Lower leg skin (tissue), 4 donors: ENCODE results near the gene HDAC4. TPM values are rescaled to one million over a fixed set of nuclear protein-coding genes. Genes with fewer than 3 reads are reported as not detected.

Source experiments
- DNase-seq, 2 donors: peaks; one replicate each; pipeline ENCODE4 v3.0.0-alpha.2; 2019; ENCODE audit warnings: low spot score in 2 of 2
- H3K4me3 ChIP-seq: fragments of 200-600 bp; sonication (generic); 2 replicates; pipeline ENCODE4 v1.5.1; 2017; ENCODE audit warnings: mild to moderate bottlenecking, low read depth; ENCODE audit not compliant: poor library complexity, severe bottlenecking
- CTCF ChIP-seq, 3 donors: fragments of 450-650 bp; IDR thresholded peaks; one replicate each; pipeline ENCODE4 v1.5.1; 2016; ENCODE audit warnings: antibody characterized with exemption in 3 of 3, mild to moderate bottlenecking in 3 of 3, moderate library complexity in 2 of 3
- POLR2A ChIP-seq, 2 donors: fragments of 450-650 bp; IDR thresholded peaks; one replicate each; pipeline ENCODE4 v1.6.1; 2016 to 2017; ENCODE audit warnings: antibody characterized with exemption in 2 of 2, mild to moderate bottlenecking in 1 of 2, moderate library complexity in 1 of 2
- WGBS, 2 donors: methylation state at CpG; one replicate each; pipeline ENCODE4 v1.1.5; 2018; 5-methylcytosine and 5-hydroxymethylcytosine counted together
- intact Hi-C: fragments of 100-400 bp; cut with DNase I; formaldehyde crosslinking; loops from one replicate; pipeline ENCODE4 v1.15.0; 2023; ENCODE audit warnings: low total_unique reads
- total RNA-seq, 4 donors: library from RNA; depleted of rRNA; stranded (reverse); fragments of >200 nt; gene quantifications; one replicate each; pipeline ENCODE4 v1.1.0, GENCODE V29; 2016

The HDAC4 gene
- total RNA-seq, 4 donors from 2014 or later, result 27.4 to 85.5 (median 57.9) TPM

- TF ChIP-seq POLR2A (IDR thresholded peaks at IDR 0.05), result no peak
- no peak for TF ChIP-seq CTCF (IDR thresholded peaks at IDR 0.05)
- H3K4me3 ChIP-seq, result no peak overlapping the region
- intact Hi-C loops, result no loop called here
- WGBS, 2 donors, result 82% methylated on average over 21 of the region's 21 CpGs
- DNase-seq, result peak in 1 of 2 donors; percentile 80
Measured at GRCh38 chr2:239438995-239439753, 38.4 kb upstream of the HDAC4 start.

- intact Hi-C loops, result no loop called here
- TF ChIP-seq CTCF (IDR thresholded peaks at IDR 0.05) (no peak), POLR2A (IDR thresholded peaks at IDR 0.05) (no peak)
Measured at GRCh38 chr2:239438368-239438767, 37.5 kb upstream of the HDAC4 start.

GRCh38 chr2:239436669-239437335, 36.0 kb upstream of the HDAC4 start:
- no peak overlapping the region for H3K4me3 ChIP-seq
- TF ChIP-seq POLR2A (IDR thresholded peaks at IDR 0.05) (no peak), CTCF (IDR thresholded peaks at IDR 0.05) (no peak)
- 95 to 97% methylated on average over 2 of the region's 2 CpGs for WGBS, 2 donors
- intact Hi-C loops, result no loop called here
- no peak for DNase-seq

More at GRCh38 chr2:239438368-239438767, 37.5 kb upstream of the HDAC4 start:
- H3K4me3 ChIP-seq, result no peak overlapping the region
- 87 to 93% methylated on average over 3 of the region's 3 CpGs for WGBS, 2 donors
- DNase-seq, result no peak

- H3K4me3 ChIP-seq, result no peak overlapping the region
- TF ChIP-seq CTCF (IDR thresholded peaks at IDR 0.05) (no peak), POLR2A (IDR thresholded peaks at IDR 0.05) (no peak)
- WGBS, 2 donors, result 69 to 87% methylated on average over 5 of the region's 5 CpGs
- intact Hi-C loops, result no loop called here
- DNase-seq, result no peak
Measured at GRCh38 chr2:239436076-239436475, 35.3 kb upstream of the HDAC4 start.

- TF ChIP-seq POLR2A (IDR thresholded peaks at IDR 0.05) (no peak), CTCF (IDR thresholded peaks at IDR 0.05) (no peak)
- no peak overlapping the region for H3K4me3 ChIP-seq
- intact Hi-C loops, result no loop called here
- DNase-seq, result no peak
- WGBS, 2 donors, result 64 to 78% methylated on average over 4 of the region's 4 CpGs
Measured at GRCh38 chr2:239433777-239434403, 33.1 kb upstream of the HDAC4 start.
